Fibroblast of villous mesenchyme (primary cell): ENCODE results near the gene LYZ. TPM values are rescaled to one million over a fixed set of nuclear protein-coding genes. Genes with fewer than 3 reads are reported as not detected.
"Not testable (repeated sequence)": the region's sequence is repeated elsewhere in the genome, so short reads cannot be mapped to it uniquely, and the experiment has no call there.

Experiments
- DNase-seq: peaks from one replicate; pipeline ENCODE4 v3.0.0-alpha.2; 2010; ENCODE audit warnings: low read depth
- H3K4me3 ChIP-seq: 2 replicates; pipeline ENCODE4 v1.5.1; 2011; ENCODE audit warnings: low read depth, mild to moderate bottlenecking, low read length
- CTCF ChIP-seq: IDR thresholded peaks from 2 replicates; pipeline ENCODE4 v1.5.1; 2012; ENCODE audit warnings: low read depth, mild to moderate bottlenecking, low read length; ENCODE audit not compliant: insufficient read depth
- total RNA-seq: library from RNA; depleted of rRNA; stranded (reverse); fragments of >200 nt; gene quantifications from 2 replicates; pipeline ENCODE4 v1.2.3, GENCODE V29; 2012

The LYZ gene
- not detected in 2 replicates for total RNA-seq

DNA sequence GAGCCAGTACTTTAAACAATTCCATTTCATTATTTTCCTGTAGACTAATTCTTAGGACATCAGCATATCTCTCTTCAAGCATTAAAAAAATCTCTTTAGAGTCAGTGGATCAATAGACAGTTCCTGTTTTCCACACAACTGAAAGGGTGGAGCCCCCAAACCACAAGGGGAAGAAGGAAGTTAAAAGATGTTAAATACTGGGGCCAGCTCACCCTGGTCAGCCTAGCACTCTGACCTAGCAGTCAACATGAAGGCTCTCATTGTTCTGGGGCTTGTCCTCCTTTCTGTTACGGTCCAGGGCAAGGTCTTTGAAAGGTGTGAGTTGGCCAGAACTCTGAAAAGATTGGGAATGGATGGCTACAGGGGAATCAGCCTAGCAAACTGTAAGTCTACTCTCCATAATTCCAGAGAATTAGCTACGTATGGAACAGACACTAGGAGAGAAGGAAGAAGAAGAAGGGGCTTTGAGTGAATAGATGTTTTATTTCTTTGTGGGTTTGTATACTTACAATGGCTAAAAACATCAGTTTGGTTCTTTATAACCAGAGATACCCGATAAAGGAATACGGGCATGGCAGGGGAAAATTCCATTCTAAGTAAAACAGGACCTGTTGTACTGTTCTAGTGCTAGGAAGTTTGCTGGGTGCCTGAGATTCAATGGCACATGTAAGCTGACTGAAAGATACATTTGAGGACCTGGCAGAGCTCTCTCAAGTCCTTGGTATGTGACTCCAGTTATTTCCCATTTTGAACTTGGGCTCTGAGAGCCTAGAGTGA, at the start of gene LYZ:
Gene LYZ, plus strand, starts transcription at position 220 of the 777 bp plus-strand sequence. Its CDS starts 28 bp downstream, at position 248.
- DNase-seq = no peak
- no peak for TF ChIP-seq CTCF
- no peak within 1 kb of the TSS for H3K4me3 ChIP-seq

DNA sequence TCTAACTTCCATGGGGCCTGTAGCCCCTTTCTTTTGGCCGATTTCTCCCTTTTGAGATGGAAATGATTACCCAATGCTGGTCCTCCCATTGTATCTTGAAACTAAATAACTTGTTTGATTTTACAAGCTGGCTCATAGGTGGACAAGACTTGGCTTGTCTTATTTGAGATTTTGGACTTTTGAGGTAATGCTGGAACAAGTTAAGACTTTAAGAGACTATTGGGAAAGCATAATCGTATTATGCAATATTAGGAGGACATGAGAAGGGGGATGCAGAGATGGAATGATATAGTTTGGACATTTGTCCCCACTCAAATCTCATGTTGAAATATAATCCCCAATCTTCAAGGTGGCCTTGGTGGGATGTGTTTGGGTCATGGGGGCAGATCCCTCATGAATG, 49.2 kb upstream of the LYZ start:
- H3K4me3 ChIP-seq = no peak overlapping the region
- TF ChIP-seq CTCF = no peak
- DNase-seq = no peak

GRCh38 chr12:69304284-69304683, 43.9 kb upstream of the LYZ start:
- DNase-seq = no peak
- no peak for TF ChIP-seq CTCF
- no peak overlapping the region for H3K4me3 ChIP-seq

DNA sequence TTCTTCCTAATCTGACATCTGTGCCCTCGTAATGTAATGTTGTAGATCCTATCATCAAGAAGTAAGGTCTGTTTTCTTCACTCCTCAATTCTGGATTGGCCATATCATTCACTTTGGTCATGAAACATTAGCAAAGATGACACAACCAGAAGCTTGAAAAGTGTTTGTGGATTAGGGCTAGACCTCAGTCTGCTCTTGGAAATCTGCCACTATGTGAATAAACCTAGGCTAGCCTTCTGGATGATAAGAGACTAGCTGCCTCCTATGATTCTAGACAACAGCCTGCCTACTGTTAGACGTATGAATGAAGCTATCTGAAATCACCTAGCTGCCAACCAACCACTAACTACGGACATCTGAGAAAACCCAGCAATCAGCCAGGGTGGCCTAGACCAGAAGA, 38.7 kb upstream of the LYZ start:
- no peak for TF ChIP-seq CTCF
- no peak overlapping the region for H3K4me3 ChIP-seq
- DNase-seq = no peak

DNA sequence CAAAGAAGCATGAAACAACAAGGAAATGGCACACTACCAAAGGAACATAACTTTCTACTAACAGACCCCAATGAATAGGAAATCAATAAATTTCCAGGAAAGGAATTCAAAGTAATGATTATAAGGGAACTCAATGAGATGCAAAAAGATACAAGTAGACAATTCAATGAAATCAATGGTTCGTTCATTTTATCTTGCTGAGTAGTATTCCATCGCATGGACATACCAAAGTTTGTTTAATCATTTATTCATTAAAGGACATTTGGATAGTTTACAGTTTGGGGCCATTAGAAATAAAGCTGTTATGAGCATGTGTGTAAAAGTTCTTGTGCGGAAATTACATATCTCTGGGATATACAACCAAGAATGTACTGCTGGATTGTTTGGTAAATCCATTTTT, 35.0 kb upstream of the LYZ start:
- no peak for DNase-seq
- no peak overlapping the region for H3K4me3 ChIP-seq
- no peak for TF ChIP-seq CTCF

- not testable (repeated sequence) for DNase-seq, H3K4me3 ChIP-seq
Measured at GRCh38 chr12:69316784-69317183, 31.4 kb upstream of the LYZ start.

- H3K4me3 ChIP-seq, DNase-seq: not testable (repeated sequence)
Measured at GRCh38 chr12:69317233-69317632, 30.9 kb upstream of the LYZ start.

DNA sequence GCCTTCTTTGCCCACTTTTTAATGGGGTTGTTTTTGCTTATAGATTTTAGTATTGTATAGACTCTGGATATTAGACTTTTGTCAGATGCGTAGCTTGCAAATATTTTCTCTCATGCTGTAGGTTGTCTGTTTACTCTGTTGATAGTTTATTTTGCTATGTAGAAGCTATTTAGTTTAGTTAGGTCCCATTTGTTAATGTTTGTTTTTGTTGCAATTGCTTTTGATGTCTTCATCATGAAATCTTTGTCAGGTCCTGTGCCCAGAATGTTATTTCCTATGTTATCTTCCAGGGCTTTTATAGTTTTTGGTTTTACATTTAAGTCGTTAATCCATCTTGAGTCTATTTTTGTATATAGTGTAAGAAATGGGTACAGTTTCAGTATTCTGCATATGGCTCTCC, 30.0 kb upstream of the LYZ start:
- no peak overlapping the region for H3K4me3 ChIP-seq
- no peak for TF ChIP-seq CTCF
- no peak for DNase-seq
